HT-29 (cell line): ENCODE data around the gene COL23A1. TPM values are rescaled to one million over a fixed set of nuclear protein-coding genes. Genes with fewer than 3 reads are reported as not detected.

Source experiments
- DNase-seq: peaks from one replicate; pipeline ENCODE4 v3.0.0-alpha.2; 2015; ENCODE audit warnings: low spot score
- total RNA-seq: library from RNA; depleted of rRNA; stranded (reverse); fragments of >200 nt; shearing (Covaris generic); gene quantifications from 2 replicates; pipeline ENCODE4 v1.2.3, GENCODE V29; 2014

Gene COL23A1
- total RNA-seq, 1 experiment from 2014 or later: not detected

DNA sequence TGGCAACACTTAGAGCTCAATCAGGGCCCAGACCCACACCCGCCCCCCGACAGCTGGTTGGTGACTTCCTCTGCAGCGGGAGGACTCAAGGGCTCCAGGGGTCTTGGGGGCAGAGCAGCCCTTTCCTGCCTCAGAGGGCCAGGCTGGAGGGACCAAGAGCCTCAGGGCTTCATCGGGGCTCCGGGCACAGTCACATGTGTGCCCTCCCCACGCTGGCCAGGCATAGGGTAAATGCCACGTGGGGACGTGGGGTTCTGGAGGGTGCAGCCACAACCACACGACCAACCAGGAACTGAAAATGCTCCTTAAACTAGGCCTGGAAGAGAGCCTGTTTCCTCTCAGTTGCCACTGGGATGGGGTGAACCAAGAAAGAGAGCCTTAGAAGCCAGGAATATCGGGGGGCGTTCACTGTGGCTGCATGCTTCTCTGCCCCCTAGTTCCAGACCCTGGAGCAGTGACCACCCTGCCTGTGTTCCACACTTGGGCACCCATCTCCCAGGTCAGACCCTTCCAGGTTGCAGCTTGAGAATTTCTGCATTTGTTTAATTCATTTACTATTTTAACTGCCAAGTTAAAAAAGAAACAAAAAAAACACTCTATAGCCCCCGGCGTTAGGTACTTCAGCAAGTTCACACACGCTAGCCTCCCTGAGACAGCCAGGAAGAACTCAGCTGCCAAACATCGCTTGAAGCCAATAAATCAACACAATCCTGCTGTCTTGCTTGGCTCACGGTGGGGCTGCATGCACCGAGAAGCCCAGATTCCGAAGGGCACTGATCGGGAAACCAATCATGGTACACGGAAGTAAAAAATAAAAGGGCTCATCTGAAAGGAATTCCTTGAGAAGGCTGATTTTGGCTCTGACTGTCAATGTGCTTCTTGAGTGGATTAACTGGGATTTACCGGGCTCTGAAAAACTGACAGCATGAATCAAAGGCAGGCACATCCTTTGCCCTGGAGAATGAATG is 301.5 kb downstream of the COL23A1 start:
- DNase-seq: no peak

DNA sequence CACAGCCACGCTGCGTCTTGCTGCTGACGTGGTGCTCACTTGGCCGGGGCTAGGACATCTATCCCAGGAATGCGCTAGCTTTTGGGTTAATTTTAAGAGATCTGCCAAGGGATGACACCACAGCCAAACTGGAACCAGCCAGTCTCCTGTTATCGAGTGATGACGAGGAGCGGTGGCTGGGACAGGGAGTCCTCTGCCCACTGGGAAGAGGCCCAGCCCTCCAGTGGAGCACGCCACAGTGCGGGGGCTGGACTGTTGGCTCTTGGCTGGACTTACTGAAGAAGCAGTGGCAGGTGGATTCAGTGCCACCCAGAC is 302.4 kb downstream of the COL23A1 start:
- DNase-seq: no peak

DNA sequence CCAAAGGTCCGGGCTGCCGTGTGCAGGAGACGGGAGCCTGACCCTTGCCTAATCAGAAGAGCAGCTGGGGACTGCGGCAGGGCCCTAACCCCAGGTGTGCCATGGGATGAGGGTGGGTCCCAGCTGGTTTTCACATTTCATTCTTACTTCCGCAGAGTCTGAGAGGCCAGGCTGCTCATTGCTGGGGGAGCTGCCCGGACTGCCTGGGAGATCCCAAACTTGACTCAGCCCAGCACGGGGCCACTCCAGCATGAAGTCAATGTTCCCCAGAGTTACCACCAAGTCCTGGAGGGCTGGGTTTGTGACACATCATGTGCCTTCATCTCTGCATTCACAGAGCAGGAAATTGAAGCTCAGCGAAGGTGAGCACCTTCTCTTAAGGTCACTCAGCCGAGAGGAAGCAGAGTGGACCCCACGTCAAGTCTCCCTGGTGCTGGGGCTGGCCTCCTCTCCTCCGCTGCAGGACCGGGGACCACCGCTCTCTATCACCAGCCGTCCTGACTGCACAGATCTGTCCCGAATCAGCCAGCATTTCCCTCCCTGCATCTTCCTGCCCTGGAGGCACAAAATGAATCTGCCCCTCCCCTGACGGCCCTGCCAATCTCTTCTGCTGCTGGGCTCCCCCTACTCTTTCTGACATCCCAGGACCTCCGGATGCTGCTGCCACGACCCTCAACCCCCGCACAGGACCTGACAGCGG is 303.0 kb downstream of the COL23A1 start:
- DNase-seq: no peak

DNA sequence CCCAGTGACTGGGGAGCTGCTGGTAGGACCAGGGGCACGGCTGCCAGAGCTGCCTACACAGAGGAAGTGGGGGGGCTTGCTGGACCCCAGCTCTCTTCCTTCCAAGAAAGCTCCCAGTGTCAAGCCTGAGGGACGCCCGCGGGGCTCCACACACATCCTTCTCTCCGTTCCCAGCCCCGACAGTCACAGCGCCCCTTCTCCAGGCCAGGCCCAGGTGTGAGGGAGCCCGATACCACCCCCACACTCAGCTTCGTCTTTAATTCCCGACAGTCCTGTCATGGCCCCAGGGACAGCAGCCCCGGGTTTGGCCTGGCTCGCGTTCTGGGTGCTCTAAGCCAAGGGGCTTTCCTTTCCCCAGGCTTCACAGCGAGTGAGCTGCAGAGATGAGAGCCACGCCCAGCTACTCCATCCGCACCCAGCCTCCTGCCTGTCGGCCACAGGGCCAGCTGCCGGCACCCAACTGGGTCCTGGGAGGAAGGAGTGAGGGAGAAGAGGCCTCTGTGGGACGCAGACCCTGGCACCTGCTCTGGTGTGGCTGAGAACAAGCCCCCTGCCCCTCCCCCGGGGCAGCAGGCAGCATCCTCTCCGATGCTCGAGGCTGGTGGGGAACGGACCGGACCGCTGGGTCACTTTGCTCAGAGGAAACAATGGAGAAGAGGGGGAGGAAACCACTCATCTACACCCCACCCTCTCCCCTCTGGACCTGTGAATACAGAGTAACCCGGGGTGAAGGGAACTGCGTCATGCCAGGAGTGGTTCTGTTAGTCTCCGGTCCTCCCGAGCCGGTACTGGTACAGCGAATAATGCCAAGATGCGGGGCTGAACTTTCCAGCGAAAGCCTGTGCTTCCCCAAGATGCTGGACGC is 303.7 kb downstream of the COL23A1 start:
- no peak for DNase-seq

DNA sequence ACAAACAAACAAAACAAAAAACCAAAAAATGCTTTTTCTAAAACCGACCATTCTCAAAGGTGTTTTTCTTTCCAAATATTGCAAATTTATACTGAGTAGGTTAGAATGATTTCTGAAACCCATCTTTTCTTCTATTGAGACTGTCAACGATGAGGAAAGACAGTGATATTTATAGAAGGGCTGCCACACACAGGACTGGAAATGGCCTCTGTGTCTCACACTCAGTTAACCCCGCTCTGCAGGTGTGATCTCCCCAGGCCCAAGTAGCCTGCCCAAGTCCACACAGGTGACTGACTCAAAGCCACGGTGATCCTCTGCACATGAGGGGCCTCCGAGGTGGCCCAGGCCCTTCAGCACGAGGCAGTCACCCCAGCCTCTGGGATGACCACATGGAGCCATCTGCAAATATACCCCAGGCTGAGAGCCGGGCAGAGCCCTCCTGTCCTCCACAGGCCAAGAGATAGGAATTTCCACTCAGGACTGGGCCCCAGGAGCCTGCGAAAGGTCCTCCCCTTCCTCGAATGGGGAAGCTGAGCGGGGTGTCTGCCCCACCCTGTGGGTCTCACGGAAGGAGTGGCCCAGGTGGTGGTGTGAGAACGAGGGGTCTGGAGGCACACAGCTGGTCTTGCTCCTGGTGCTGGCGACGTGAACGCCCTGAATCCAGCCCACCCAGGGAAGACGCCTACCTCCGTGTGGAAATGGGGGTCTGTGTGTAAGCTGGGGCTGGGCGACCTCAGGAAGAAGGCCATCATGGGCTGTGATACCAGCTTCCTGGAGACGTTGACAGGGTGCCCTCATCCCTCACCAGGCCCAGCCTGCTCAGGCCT is 304.6 kb downstream of the COL23A1 start:
- no peak for DNase-seq

DNA sequence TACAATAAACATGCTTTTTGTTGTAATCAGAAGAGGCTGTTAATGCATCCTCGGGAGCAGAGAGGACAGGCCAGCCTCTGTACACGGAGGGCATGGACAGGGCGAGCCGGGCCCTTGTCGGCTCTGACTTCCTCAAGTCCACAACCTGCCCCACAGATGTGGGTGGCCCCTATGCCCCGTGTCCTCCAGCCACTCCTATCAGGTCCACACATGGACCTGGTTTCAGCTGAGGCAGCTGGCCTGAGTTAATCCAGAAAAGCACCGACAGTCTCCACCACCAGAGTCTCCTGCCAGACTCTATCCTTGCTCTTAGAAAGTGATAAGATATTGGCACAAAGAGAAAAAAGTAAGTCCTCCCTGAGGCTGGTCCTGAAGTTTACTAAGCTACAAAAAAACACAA is 305.2 kb downstream of the COL23A1 start:
- DNase-seq: no peak

DNA sequence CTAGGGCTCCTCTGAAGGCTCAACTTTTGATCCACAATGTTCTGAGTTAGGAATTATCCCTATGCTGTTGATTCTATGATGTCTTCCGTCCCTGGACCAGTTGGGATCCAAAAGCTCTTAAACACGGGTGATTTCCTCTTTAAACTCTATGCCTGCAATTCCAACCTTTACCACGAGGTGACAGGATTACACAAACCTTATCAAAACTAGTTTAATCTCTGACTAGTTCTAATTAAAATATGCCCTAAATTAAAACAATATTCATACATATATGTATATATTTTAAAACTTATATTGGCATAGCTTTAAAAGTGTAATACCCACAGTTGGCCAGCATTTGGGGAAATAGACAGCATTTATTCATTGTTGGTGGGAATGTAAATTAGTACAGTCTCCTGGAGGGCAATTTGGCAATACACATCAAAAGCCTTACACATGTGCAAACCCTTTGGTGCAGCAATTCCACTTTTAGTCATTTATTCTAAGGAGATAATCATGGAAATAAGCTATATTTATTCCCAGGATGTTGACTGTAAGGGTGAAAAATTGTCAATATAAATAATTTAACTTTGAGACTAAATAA is 306.0 kb downstream of the COL23A1 start:
- DNase-seq: peak; percentile 66

DNA sequence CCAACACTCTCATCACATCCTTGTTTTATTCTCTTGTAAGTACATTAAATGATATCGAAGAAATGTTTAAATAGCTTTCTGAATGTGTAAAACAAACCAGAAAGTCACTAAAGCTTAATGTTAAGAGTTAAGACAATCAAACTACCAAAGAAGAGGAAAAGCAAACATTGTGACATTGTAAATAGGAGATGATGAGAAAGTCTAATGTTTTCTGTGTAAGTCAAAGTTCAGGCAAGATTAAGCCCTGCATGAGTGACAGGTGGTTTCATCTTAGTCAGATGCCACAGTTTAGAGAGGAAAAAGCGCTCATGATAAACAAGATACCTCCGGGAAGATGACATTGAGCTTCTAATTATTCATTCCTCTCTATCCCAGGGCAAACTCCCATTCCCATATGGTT is 306.7 kb downstream of the COL23A1 start:
- DNase-seq: no peak

DNA sequence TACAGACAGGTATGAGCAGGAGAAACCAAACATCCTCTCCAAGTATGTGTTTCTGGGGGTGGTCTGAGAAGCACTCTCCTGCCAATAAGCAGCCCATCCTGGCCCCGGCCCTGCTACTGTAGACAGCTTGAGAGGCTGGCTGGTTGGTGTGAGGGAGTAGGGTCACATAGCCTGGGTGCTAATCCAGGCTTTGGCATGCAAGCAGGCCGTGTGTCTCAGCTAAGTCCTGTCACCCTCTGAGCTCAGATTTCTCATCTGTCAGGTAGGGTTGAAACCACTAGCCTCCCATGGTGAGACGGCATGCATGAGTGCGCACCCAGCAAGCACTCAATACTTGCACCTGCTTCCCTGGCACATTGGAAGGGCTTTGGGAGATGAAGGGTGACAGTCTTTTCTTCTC is 307.8 kb downstream of the COL23A1 start:
- no peak for DNase-seq

DNA sequence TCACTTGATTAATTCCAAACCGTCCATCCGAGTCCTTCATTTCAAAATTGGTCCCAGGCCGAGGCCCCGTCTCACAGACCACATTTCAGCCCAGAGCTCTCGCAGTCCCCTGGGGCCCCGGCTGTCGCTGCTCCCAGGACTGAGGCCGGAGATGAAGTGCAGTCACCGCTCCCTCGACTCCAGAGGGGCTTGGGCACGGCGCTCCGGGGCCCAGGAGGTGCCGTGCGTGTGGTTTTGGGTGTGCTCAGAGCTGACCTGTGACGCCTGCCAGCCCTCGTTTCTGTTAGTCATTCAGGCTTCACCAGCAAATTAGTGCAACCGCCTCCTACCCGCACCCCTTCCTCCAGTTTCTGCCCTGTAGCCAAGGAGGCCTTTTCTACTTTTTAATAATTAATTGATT is 308.9 kb downstream of the COL23A1 start:
- no peak for DNase-seq

DNA sequence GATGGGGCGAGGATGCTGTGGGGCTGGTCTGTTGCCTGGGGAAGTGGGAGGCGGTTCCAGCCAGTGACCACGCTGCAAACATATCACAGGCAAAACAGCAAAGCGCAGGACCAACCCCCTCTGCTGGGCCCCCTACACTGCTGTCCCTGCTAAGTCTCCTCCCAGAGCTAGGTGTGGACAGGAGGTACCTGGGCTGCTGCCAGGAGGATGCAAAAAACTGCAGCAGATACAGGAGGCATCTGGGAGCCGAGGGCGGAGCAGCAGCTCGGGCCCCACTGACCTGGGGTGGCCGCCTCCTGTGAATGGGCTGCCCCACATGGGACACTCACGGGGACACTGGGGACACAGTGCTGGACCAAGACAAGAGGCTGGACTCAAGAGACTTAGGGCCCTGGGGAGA is 309.6 kb downstream of the COL23A1 start:
- no peak for DNase-seq

DNA sequence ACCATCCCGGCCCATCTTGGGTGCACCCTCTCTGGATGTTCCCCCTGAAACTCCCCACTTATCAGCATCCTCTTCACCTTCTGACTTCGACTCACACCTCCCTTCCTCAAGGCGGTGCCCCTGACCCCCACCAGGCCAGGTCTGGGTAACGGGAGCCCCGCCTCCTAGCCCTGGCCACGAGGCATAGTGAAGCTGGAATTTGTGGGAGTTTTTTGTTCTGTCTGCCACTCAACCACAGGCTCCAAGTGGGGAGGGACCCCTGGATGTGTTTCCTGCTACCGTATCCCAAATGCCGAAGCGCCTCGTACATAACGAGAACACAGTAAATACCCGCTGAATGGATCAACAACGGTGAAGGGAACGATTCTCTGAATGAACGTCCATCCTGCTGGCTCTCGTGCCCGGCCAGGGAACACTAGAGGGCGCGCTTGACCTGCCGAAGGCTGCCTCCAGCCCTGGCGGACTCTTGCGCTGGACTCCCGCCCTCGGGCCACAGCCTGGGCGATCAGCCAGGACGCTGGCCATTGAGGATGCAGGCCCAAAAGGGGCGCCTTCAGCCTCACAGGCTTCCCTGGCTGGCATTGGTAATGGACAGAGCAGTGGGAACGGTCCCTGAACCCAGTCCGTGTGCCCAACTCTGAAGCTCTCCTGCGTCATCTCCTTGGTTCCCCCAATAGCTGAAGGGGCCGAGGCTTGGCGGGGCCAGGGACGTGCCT is 310.3 kb downstream of the COL23A1 start:
- DNase-seq: peak; percentile 84

DNA sequence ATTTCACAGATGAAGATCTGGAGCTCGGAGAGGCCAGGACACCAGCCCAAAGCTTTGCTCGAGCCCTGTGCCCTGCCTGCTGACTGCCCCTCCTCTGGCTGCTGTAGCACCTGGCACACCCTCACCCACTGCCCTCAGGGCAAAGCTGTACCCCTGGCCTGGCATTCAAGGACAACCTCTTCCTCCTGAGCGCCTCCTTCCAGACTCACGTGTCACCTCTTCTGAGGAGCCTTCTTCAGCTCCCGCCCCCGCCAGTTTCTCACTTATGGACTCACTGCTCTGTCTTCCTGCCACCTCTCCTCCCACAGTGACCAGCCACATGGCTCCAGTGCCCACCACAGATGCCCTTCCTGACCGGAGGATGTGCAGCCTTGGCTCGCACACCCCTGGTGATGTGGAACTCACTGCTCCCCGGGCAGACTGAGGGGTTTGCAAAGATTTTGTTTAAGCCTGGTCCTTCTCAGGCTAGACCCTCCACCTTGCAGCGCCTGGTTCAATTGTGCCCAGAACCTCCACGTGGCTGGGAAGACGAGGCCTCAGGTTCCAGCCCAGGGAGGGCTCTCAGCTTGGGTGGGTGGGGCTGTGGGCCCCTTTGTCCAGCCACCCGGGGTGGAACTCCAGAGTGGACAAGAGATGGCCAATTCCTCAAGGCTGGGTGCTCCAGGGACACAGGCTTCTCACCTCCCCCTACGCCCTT is 311.0 kb downstream of the COL23A1 start:
- DNase-seq: no peak

DNA sequence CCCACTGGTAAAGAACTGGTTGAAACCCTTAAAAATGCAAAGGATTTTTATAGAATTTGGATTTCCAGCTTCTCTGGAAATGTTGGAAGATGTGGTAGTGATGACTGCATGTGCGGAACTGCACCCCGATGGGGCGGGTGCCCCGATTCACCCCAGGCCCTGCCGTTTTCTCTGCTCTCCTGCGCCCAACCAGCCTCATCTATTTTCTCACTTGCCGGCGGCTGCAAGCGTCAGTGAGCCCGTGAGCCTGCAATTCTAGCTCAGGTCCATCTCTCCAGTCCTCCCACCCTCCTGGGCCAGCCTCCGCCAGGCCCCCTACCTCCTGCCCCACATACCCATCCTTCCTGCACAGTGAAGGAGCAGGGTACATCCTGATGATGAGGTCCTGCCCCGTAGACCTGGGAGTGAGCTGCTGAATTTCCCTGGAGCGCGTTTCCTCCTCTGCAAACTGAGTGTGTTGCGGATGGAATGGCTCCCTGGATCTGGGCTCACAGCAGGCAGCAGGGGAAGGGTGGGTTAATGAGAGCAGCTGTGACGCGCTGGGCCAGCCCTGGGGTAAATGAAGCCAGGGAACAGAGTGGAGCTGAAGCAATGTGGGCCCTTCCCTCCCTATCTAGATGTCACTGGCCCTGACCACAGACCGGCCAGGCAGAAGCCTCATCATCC is 311.7 kb downstream of the COL23A1 start:
- no peak for DNase-seq

DNA sequence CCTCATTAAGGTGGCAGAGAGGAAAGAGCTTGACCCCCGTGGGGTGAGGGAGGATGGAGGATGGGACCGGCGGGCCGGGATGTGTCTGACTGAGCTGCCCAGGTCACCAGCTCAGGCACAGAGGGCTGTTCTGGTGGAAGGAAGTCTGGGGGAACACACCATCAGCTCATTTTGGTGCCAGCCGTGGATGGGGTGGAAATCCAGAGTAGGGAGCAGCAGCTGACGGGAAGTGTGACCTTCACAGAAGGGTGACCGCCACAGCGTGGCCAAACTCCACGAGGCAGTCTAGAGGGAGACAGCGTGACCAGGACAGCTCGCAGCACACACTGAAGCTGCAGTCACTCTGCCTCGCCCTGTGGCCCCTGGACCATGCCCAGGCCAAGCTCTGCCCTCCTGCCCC is 312.3 kb downstream of the COL23A1 start:
- no peak for DNase-seq

DNA sequence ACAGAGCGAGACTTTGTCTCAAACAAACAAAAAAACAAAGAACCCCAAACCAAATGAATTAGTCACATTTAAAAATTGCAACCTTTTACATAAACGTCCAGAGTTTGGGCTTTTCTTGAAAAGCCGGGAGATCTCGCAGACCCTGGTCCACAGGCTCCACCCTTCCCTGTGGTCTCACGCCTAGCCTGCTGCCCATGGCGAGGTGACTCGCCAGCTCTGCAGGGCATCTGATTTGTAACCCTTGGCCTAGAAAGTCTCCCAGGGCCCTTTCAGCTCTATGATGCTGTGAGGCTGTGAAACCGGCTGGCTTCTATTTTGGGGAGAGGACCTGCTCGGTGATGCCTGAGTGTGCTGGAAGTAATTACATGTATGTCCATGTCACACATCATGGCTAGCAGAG is 312.8 kb downstream of the COL23A1 start:
- no peak for DNase-seq

DNA sequence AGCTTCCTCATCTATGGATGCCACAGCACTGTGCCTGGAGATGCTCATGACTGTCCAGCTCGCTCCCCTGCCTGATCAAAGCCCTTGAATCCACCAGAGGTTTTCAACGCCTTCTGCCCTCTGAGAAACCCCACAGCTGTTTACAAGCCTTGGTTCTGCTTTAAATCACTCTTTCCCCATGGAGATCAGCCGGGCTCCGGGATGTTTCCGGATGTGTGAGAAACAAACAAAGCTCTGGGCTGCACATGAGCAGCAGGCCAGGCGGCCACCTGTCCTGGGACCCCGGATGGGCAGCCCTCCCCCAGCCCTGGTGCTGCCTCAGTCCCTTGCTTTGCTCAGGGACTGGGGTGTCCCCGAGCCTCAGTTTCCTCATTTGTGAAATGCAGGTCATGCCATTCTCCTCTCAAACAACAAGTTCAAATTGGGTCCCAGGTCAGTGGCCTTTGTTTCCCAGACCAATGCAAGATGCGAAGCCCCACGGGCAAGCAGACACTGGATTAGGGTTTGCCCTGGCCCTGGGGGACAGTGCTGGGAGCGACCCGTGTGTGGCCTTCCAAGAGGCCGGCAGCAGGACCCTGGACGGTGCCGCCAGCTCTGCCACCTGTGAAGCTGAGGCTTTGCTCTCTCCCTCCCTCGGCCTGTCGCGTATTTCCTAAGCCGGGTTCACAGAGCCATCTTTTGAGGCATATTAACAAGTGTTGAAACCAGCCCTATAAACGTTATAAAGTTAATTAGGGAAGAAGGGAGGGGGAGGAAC is 315.2 kb downstream of the COL23A1 start:
- no peak for DNase-seq
